GM21390 (cell line): Measurements from ENCODE around the gene CNTN5.

Experiments used
- ATAC-seq: cut with Tn5 transposase; IDR thresholded peaks from one replicate; pipeline ENCODE4 v1.9.1; 2021; ENCODE audit not compliant: unreplicated experiment

CNTN5 gene

GRCh38 chr11:99162819-99163218 is 142.1 kb downstream of the CNTN5 start:
- no peak for ATAC-seq

- no peak for ATAC-seq
Observed at GRCh38 chr11:99170591-99170990, 149.8 kb downstream of the CNTN5 start.

- no peak for ATAC-seq
Observed at GRCh38 chr11:99171330-99171729, 150.6 kb downstream of the CNTN5 start.

GRCh38 chr11:99176430-99176829 is 155.7 kb downstream of the CNTN5 start:
- ATAC-seq, result no peak

GRCh38 chr11:99177446-99177845 is 156.7 kb downstream of the CNTN5 start:
- ATAC-seq, result no peak

GRCh38 chr11:99184146-99184545 is 163.4 kb downstream of the CNTN5 start:
- ATAC-seq, result no peak

- no peak for ATAC-seq
Observed at GRCh38 chr11:99188221-99188620, 167.5 kb downstream of the CNTN5 start.

- ATAC-seq, result no peak
Observed at GRCh38 chr11:99192716-99193115, 172.0 kb downstream of the CNTN5 start.

GRCh38 chr11:99197477-99197876 is 176.7 kb downstream of the CNTN5 start:
- no peak for ATAC-seq

- no peak for ATAC-seq
Observed at GRCh38 chr11:99198215-99198614, 177.5 kb downstream of the CNTN5 start.

- ATAC-seq, result no peak
Observed at GRCh38 chr11:99199341-99199740, 178.6 kb downstream of the CNTN5 start.

GRCh38 chr11:99200720-99201119 is 180.0 kb downstream of the CNTN5 start:
- no peak for ATAC-seq

- ATAC-seq, result no peak
Observed at GRCh38 chr11:99208813-99209212, 188.1 kb downstream of the CNTN5 start.

- no peak for ATAC-seq
Observed at GRCh38 chr11:99229544-99229943, 208.8 kb downstream of the CNTN5 start.

- ATAC-seq, result no peak
Observed at GRCh38 chr11:99234534-99234933, 213.8 kb downstream of the CNTN5 start.

- no peak for ATAC-seq
Observed at GRCh38 chr11:99238401-99238800, 217.7 kb downstream of the CNTN5 start.

- ATAC-seq, result no peak
Observed at GRCh38 chr11:99240192-99241030, 219.7 kb downstream of the CNTN5 start.

GRCh38 chr11:99241066-99241465 is 220.3 kb downstream of the CNTN5 start:
- no peak for ATAC-seq

- no peak for ATAC-seq
Observed at GRCh38 chr11:99244613-99245012, 223.9 kb downstream of the CNTN5 start.

GRCh38 chr11:99246199-99246598 is 225.4 kb downstream of the CNTN5 start:
- ATAC-seq, result no peak

GRCh38 chr11:99256614-99257013 is 235.9 kb downstream of the CNTN5 start:
- no peak for ATAC-seq

- no peak for ATAC-seq
Observed at GRCh38 chr11:99257131-99257530, 236.4 kb downstream of the CNTN5 start.

- ATAC-seq, result no peak
Observed at GRCh38 chr11:99260696-99261095, 239.9 kb downstream of the CNTN5 start.
